ENCODE measurements around the gene PLAAT2.

PLAAT2 gene

DNA sequence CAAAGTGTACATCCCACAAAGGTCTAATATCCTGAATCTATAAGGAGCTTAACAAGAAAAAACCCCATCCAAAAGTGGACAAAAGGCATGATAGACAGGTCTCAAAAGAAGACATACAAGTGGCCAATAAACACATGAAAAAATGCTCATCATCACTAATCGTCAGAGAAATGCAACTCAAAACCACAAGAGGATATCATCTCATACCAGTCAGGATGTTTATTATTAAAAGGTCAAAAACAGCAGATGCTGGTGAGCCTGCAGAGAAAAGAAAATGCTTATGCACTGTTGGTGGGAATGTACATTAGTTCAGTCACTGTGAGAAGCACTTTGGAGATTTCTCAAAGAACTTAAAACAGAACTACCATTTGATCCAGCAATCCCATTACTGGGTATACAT lies 44.6 kb downstream of the PLAAT2 start:
- DNase-seq (ENCODE audit: low spot score) = no peak

DNA sequence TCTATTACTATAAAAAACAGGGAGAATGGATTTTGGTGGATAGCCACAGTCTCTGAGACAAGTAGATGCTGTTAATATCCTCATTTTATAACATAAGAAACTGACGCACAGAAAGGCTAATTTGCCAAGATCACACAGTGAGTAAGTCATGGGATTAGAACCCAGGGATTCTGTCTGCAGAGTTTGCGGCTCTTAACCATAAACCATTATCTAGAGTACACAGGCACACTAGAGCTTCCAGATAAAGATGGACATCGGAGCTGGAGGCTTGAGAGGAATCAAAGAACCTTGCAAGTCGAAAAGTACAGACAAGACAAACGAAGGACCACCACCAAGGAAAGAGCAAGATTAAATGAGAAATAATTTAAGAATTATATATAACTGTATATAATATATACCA lies 46.0 kb downstream of the PLAAT2 start:
- DNase-seq (ENCODE audit: low spot score) = no peak

DNA sequence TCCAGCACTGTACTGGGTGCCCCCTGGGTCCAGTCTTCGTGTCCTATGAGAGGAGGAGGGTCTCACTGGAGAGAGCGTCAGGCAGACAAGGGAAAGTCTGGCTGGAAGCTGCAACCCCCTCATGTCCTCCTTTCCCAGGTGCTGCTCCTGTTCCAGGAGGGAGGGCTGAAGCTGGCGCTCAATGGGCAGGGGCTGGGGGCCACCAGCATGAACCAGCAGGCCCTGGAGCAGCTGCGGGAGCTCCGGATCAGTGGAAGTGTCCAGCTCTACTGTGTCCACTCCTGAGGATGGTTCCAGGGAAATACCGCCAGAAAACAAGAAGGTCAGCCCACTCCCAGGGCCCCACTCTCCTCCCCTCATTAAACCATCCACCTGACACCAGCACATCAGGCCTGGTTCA lies 47.1 kb downstream of the PLAAT2 start:
- no peak for DNase-seq (ENCODE audit: low spot score)

GRCh38 chr11:63512816-63513215 lies 50.4 kb downstream of the PLAAT2 start:
- no peak for DNase-seq (ENCODE audit: low spot score)

- no peak for DNase-seq (ENCODE audit: low spot score)
Measured at GRCh38 chr11:63511048-63511748, 52.0 kb downstream of the PLAAT2 start.

DNA sequence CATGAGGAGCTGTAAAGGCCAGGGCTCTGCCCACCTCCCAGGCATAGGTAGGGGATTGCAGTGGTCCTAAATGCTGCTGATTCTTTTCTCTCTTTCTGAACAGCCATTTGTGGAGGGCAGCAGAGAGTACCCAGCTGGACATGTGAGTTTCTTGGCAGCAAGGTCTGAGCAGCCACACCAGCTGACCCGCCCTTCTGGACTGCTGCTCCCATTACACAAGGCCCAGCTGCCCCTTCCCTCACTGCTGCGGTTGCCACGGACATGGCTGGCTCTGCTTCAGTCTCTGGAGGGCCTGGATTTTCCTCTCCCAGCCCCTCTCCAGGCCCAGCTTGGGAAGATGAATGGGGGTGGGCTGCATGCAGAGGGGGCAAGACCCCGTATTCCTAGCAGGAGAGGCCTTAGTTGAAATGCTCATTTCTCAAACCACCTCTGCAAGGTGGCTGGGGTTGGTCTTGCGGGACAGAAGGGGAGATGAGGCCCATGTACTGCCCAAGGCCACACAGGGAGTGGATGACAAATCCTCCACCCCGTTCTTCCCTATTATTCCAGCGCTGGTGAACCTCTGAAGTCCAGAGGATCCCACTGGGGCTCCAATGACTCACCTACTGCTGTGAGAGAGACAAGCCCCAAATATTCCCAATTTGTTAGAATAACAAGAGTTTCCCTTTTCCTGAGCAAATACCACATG lies 52.7 kb downstream of the PLAAT2 start:
- DNase-seq (ENCODE audit: low spot score) = no peak

DNA sequence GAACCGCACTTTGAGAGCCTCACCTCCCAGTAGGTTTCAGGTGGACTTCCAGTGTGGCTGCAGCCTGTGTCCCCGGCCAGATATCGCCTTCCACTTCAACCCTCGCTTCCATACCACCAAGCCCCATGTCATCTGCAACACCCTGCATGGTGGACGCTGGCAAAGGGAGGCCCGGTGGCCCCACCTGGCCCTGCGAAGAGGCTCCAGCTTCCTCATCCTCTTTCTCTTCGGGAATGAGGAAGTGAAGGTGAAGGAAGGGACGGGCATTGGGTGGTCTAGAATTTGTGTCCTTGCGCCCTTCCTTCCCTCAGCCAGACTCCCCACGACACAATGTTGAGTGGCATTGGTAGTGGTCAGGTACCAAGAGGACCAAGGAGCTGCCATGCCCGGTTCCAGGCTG lies 54.4 kb downstream of the PLAAT2 start:
- no peak for DNase-seq (ENCODE audit: low spot score)

DNA sequence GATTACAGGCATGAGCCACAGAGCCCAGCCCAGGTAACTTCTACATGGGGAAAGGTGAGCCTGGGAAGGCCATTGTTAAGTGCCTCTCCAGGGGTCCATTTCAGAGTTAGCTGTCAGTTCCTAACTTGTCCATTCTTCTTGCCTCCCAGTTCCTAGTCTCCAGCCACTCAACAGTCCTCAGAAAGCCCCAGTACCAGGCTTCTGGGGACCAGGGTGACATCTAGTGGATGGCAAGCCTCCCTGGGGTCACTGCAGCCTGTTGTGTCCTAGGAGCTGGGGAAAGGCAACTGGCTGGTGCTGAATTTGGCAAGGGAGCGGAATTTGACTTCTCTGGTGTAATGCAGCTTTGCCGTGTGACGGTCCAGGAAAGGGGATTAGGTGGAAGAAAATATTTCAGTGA lies 55.2 kb downstream of the PLAAT2 start:
- DNase-seq (ENCODE audit: low spot score) = no peak

DNA sequence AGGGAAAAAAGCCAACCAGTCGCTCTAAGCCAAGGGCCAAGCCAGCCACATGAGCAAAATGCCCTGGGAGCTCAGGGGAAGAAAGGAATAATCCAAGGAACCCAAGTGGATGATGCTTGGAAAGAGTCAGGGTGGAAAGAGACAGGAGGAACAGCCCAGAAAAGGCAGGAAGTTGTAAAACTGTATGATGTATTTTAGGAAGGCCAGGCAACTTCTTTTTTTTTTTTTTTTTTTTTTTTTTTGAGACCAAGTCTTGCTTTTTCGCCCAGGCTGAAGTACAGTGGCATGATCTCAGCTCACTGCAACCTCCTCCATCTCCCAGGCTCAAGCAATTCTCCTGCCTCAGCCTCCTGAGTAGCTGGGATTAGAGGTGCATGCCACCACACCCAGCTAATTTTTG lies 55.7 kb downstream of the PLAAT2 start:
- DNase-seq (ENCODE audit: low spot score) = no peak

GRCh38 chr11:63506876-63507275 lies 56.3 kb downstream of the PLAAT2 start:
- DNase-seq (ENCODE audit: low spot score) = no peak

DNA sequence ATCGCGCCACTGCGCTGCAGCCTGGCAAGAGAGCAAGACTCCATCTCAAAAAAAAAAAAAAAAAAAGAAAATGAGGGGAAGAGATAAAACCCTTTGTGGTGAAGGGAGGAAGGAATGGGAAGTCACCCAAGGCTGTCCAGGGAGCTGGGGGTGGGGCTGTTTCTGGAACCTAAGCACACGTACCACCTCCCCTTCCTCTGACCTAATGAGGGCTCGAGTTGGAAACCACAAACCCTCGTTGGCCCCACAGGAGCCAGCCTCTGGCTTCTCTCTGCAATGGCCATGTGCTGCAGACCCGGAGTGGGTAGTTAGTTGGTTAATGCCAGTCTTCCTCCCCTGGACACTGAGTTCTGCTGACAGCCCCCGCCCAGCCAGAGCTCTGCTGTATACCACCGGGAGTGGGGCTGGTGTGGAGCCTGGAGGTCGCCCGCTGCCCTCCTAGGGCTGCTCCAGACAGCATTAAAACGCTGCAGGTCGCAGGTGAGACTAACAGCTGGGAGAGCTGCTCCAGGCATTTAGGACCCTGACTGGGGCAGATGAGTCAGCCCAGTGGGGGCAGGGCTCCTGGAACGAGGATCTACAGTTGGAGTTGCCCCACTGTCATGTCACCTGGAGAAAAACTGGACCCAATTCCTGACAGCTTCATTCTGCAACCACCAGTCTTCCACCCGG lies 57.2 kb downstream of the PLAAT2 start, which contains the start of gene LGALS12:
Gene LGALS12 (plus strand): TSS at position 228 of the 672 bp plus-strand sequence. CDS start 375 bp downstream, at position 603.
- no peak for DNase-seq (ENCODE audit: low spot score)

DNA sequence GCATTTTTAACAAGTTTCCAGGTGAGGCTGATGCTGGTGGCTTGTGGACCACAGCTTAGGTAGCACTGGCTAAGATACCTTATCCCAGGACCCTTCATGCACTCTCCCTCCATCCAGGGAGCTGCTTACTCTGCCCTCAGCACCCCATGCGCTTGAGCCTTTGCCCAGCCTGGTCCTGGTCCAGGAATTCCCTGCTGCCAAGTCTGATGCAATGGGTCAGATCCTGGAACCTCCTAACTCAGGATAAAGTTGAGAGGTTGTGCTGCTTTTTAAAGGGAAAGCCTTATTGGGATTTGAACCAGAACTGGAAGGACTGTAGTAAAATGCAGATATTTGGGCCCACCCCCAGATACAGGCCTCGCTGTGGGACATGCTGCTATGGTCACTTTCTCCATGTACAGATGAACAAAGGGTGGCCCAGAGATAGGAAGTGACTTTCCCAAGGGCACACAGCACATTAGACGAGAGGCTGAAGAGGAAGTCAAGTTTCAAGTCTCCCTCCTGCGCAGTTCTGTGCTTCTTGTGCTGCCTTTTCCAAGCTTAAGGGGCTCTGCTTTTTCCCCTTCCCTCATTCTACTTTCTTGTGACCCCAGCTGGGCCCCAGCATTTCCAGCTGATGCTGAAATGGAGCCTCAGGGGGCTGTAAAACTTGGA lies 58.1 kb downstream of the PLAAT2 start:
- DNase-seq (ENCODE audit: low spot score) = no peak

DNA sequence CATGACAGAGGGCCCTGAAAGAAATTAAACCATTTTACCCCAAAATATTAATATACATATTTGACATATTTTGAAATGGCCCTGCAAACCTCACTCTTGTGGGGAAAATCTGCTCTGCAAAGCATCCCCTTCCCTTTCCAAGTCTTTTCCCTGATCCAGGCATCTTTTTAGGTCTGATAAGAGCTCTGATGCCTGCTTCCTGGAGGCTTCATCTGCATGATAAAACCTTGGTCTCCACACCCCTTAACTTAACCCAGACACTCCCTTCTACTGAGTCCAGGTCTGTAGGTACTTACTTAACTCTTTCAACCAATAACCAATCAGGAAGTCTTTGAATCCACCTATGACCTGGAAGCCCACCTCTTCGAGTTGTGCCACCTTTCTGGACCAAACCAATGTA lies 59.1 kb downstream of the PLAAT2 start:
- DNase-seq (ENCODE audit: low spot score) = no peak

GRCh38 chr11:63503492-63503891 lies 59.7 kb downstream of the PLAAT2 start:
- no peak for DNase-seq (ENCODE audit: low spot score)
